Breast epithelium (tissue), 3 donors: ENCODE data around the gene GFRA1.

Experiments used
- POLR2A ChIP-seq: fragments of 450-650 bp; IDR thresholded peaks from one replicate; pipeline ENCODE4 v1.6.1; 2016; ENCODE audit warnings: antibody characterized with exemption, mild to moderate bottlenecking, moderate library complexity
- TF ChIP-seq, protein P1 (sequence below), 3 donors: fragments of 450-650 bp; IDR thresholded peaks; one replicate each; pipeline ENCODE4 v1.5.1; 2016 to 2017; ENCODE audit warnings: antibody characterized with exemption in 3 of 3, mild to moderate bottlenecking in 3 of 3, moderate library complexity in 3 of 3

DNA sequence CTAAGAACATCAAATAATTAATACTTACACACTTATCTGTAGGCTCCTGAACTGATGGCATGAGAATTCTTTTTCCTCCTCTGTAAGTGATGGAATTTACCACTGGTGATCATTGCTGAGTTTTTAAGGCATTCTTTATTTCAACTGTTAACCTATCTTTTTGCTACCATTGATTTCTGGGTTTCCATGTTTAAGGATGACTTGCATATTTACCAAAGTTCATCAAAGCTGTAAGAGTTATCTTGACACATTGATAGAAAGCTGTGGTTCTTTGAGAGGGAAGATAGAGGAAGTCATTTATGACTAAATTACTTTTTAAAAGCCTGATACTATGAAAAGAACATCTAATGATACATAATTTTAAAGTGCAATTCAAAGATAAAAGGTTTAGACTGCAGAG lies 19.5 kb upstream of the GFRA1 start:
- no peak for TF ChIP-seq POLR2A
- TF ChIP-seq, protein P1, sequence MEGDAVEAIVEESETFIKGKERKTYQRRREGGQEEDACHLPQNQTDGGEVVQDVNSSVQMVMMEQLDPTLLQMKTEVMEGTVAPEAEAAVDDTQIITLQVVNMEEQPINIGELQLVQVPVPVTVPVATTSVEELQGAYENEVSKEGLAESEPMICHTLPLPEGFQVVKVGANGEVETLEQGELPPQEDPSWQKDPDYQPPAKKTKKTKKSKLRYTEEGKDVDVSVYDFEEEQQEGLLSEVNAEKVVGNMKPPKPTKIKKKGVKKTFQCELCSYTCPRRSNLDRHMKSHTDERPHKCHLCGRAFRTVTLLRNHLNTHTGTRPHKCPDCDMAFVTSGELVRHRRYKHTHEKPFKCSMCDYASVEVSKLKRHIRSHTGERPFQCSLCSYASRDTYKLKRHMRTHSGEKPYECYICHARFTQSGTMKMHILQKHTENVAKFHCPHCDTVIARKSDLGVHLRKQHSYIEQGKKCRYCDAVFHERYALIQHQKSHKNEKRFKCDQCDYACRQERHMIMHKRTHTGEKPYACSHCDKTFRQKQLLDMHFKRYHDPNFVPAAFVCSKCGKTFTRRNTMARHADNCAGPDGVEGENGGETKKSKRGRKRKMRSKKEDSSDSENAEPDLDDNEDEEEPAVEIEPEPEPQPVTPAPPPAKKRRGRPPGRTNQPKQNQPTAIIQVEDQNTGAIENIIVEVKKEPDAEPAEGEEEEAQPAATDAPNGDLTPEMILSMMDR (IDR thresholded peaks at IDR 0.05): no peak
